H1 (cell line): ENCODE results near the gene HLA-DOB.

Experiments used
- BCL11A ChIP-seq, 2 experiments: IDR thresholded peaks; one replicate each; pipeline ENCODE4 v1.6.1; 2011; ENCODE audit warnings: low read depth in 2 of 2, low read length in 2 of 2, mild to moderate bottlenecking in 2 of 2
- CHD1 ChIP-seq: IDR thresholded peaks from 2 replicates; pipeline ENCODE4 v1.6.1; 2012; ENCODE audit warnings: low read depth, low read length, improper control_type of control experiment
- POLR2A ChIP-seq, 2 experiments: IDR thresholded peaks; 1 replicate in 1 of 2; 2 replicates in 1 of 2; pipeline ENCODE4 v1.6.1; 2011; ENCODE audit warnings: low read depth in 2 of 2, low read length in 2 of 2, mild to moderate bottlenecking in 2 of 2; ENCODE audit errors: control extremely low read depth in 1 of 2
- RBBP5 ChIP-seq: IDR thresholded peaks from 2 replicates; pipeline ENCODE4 v1.7.1; 2012; ENCODE audit warnings: low read depth, mild to moderate bottlenecking, inconsistent platforms, low read length, moderate library complexity, borderline replicate concordance
- SRF ChIP-seq: IDR thresholded peaks from 2 replicates; pipeline ENCODE4 v1.6.1; 2011; ENCODE audit warnings: mild to moderate bottlenecking, low read depth, low read length, moderate library complexity
- TEAD4 ChIP-seq: IDR thresholded peaks from 2 replicates; pipeline ENCODE4 v1.6.1; 2012; ENCODE audit warnings: low read depth, low read length, inconsistent platforms, mixed read lengths
- TF ChIP-seq, protein P1 (sequence below), 3 experiments: IDR thresholded peaks; 1 replicate in 2 of 3; 2 replicates in 1 of 3; pipeline versions ENCODE4 v1.5.1 to v1.6.1; 2011; ENCODE audit warnings: low read length in 3 of 3, mild to moderate bottlenecking in 3 of 3, inconsistent platforms in 2 of 3, low read depth in 1 of 3, moderate library complexity in 1 of 3; ENCODE audit not compliant: insufficient read depth in 1 of 3; ENCODE audit errors: control extremely low read depth in 1 of 3
- TF ChIP-seq, protein P2 (sequence below): IDR thresholded peaks from 2 replicates; pipeline ENCODE4 v1.6.1; 2012; ENCODE audit warnings: low read length, inconsistent platforms

DNA sequence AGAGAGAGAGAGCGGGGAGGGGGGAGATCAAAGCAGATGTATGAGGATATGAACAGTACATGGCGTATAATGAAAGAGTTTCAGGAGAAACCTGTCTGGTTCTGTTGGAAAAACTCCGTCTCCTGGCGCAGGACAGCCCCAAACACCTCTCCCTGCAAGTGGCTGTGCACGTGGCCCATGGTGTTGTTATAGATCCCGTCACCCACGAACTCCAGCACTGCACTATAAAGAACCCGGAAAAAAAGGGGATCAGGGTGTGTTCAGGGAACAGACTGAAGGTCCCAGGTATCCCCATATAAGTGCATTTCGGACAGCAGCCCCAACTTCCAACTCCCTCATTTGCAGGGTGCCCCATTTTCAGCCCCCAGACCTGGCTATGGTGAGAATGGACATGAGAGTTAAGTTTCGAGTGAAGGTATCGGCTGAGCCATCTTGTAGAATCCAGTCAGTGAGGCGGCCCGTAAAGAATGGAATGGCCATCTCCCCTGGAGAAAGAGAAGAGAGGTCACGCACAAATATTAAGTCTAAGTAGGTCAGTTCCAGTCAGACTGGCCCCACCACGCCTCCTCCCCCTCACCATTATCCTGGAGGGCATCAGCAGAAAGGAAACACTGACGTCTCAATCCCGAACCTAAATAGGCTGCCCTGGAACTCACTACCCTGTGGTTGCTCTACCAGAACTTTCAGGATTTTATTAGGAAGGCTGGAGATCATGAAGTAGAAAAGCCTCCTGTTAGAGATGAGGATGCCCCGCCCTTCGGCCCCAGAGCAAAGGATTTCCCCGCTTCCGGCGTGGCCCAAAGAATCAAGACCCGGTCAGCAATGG, 35.4 kb upstream of the HLA-DOB start:
- TF ChIP-seq, protein P1, sequence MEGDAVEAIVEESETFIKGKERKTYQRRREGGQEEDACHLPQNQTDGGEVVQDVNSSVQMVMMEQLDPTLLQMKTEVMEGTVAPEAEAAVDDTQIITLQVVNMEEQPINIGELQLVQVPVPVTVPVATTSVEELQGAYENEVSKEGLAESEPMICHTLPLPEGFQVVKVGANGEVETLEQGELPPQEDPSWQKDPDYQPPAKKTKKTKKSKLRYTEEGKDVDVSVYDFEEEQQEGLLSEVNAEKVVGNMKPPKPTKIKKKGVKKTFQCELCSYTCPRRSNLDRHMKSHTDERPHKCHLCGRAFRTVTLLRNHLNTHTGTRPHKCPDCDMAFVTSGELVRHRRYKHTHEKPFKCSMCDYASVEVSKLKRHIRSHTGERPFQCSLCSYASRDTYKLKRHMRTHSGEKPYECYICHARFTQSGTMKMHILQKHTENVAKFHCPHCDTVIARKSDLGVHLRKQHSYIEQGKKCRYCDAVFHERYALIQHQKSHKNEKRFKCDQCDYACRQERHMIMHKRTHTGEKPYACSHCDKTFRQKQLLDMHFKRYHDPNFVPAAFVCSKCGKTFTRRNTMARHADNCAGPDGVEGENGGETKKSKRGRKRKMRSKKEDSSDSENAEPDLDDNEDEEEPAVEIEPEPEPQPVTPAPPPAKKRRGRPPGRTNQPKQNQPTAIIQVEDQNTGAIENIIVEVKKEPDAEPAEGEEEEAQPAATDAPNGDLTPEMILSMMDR (IDR thresholded peaks at IDR 0.05; ENCODE audit: control extremely low read depth in 1 of 3, insufficient read depth in 1 of 3, low read depth in 1 of 3, low read length in 3 of 3) = no peak
- TF ChIP-seq POLR2A (IDR thresholded peaks at IDR 0.05; ENCODE audit: control extremely low read depth in 1 of 2, low read depth in 2 of 2, low read length in 2 of 2) = no peak
- no peak for TF ChIP-seq RBBP5
- TF ChIP-seq, protein P2, sequence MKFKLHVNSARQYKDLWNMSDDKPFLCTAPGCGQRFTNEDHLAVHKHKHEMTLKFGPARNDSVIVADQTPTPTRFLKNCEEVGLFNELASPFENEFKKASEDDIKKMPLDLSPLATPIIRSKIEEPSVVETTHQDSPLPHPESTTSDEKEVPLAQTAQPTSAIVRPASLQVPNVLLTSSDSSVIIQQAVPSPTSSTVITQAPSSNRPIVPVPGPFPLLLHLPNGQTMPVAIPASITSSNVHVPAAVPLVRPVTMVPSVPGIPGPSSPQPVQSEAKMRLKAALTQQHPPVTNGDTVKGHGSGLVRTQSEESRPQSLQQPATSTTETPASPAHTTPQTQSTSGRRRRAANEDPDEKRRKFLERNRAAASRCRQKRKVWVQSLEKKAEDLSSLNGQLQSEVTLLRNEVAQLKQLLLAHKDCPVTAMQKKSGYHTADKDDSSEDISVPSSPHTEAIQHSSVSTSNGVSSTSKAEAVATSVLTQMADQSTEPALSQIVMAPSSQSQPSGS = no peak
- no peak for TF ChIP-seq BCL11A (IDR thresholded peaks at IDR 0.05; ENCODE audit: low read depth in 2 of 2, low read length in 2 of 2)
- TF ChIP-seq SRF = no peak
- TF ChIP-seq TEAD4 = no peak
- no peak for TF ChIP-seq CHD1
